Panc1 (cell line): ENCODE measurements around the gene MID1IP1. TPM values are rescaled to one million over a fixed set of nuclear protein-coding genes. Genes with fewer than 3 reads are reported as not detected.

Experiments used
- ATAC-seq: fragments of 200-7000 bp; cut with Tn5 transposase; 2 replicates; pipeline ENCODE4 v1.9.1; 2020; ENCODE audit warnings: mild to moderate bottlenecking, moderate library complexity
- BruUV-seq: library from RNA; stranded (reverse); fragments of 400-500 nt; replicated peaks from 2 replicates; lab custom pipeline; 2021; lab: Mats Ljungman, UMichigan
- CTCF ChIA-PET: fragments of 300-600 bp; sonication (Branson Sonifier 250); formaldehyde crosslinking; loops from one replicate; lab custom pipeline; 2022; ENCODE audit warnings: antibody characterized with exemption; lab: Charles Lee
- POLR2A ChIA-PET: fragments of 300-600 bp; sonication (Branson Sonifier 250); formaldehyde crosslinking; loops from one replicate; lab custom pipeline; 2022; ENCODE audit warnings: antibody characterized with exemption; lab: Charles Lee
- DNase-seq: peaks from one replicate; pipeline ENCODE4 v3.0.0-alpha.2; 2010; ENCODE audit warnings: low read depth, low spot score
- H3K27ac ChIP-seq: 2 replicates; pipeline ENCODE4 v1.5.1; 2011; ENCODE audit warnings: mild to moderate bottlenecking, low read length, inconsistent platforms
- H3K27me3 ChIP-seq: fragments of 200-500 bp; sonication (Bioruptor generic); 2 replicates; pipeline ENCODE4 v1.6.0; 2014; ENCODE audit warnings: low read length, inconsistent platforms; ENCODE audit not compliant: control insufficient read depth, insufficient read depth
- H3K36me3 ChIP-seq: fragments of 200-500 bp; sonication (Bioruptor generic); 2 replicates; pipeline ENCODE4 v1.5.1; 2014; ENCODE audit warnings: inconsistent platforms, mild to moderate bottlenecking, low read length, moderate library complexity; ENCODE audit not compliant: control insufficient read depth, insufficient read depth
- H3K4me1 ChIP-seq: 2 replicates; pipeline ENCODE4 v1.5.1; 2011; ENCODE audit warnings: inconsistent platforms, mild to moderate bottlenecking, low read length, moderate library complexity; ENCODE audit not compliant: control insufficient read depth, insufficient read depth
- H3K4me3 ChIP-seq, 2 experiments: 2 replicates each; pipeline ENCODE4 v1.5.1; 2011 to 2012; ENCODE audit warnings: low read depth in 2 of 2, low read length in 2 of 2, mild to moderate bottlenecking in 2 of 2, inconsistent platforms in 1 of 2, moderate library complexity in 1 of 2
- H3K9me3 ChIP-seq: fragments of 200-500 bp; sonication (Bioruptor generic); 2 replicates; pipeline ENCODE4 v1.5.1; 2014; ENCODE audit warnings: low read depth, mild to moderate bottlenecking, inconsistent platforms, low read length, moderate library complexity; ENCODE audit not compliant: control insufficient read depth, insufficient read depth
- POLR2AphosphoS5 ChIP-seq: IDR thresholded peaks from 2 replicates; pipeline ENCODE4 v1.6.1; 2012; ENCODE audit warnings: mild to moderate bottlenecking, low read depth, low read length, moderate library complexity
- SIN3A ChIP-seq: IDR thresholded peaks from 2 replicates; pipeline ENCODE4 v1.6.1; 2012; ENCODE audit warnings: low read depth, mild to moderate bottlenecking, low read length, moderate library complexity, borderline replicate concordance; ENCODE audit not compliant: insufficient read depth
- TCF7L2 ChIP-seq: IDR thresholded peaks from 2 replicates; pipeline ENCODE4 v1.6.1; 2011; ENCODE audit warnings: mild to moderate bottlenecking, low read depth, low read length, inconsistent platforms
- in situ Hi-C: cut with HindIII; loops from 2 replicates; pipeline ENCODE4 v1.10.0; 2016; ENCODE audit warnings: low sequenced_read_pairs, low pct_unique_long_range_greater_than_20kb
- intact Hi-C: fragments of 100-400 bp; cut with micrococcal nuclease; formaldehyde crosslinking; loops from one replicate; pipeline ENCODE4 v1.10.0; 2022; ENCODE audit not compliant: unreplicated experiment
- total RNA-seq: library from RNA; stranded (reverse); gene quantifications from one replicate; pipeline ENCODE4 v1.2.1, GENCODE V29; 2021; ENCODE audit not compliant: unreplicated experiment
- TF ChIP-seq, protein P1 (sequence below), 2 experiments: IDR thresholded peaks; 2 replicates each; pipeline ENCODE4 v1.6.1; 2011 to 2012; ENCODE audit warnings: low read depth in 2 of 2, control low read depth in 1 of 2, low read length in 1 of 2, mild to moderate bottlenecking in 1 of 2, moderate library complexity in 1 of 2; ENCODE audit not compliant: insufficient read depth in 1 of 2
- TF ChIP-seq, protein P2 (sequence below): fragments of 450-650 bp; IDR thresholded peaks from 2 replicates; pipeline ENCODE4 v1.5.1; 2017; ENCODE audit warnings: mild to moderate bottlenecking

The MID1IP1 gene
- total RNA-seq, 1 experiment from 2014 or later, result 14.0 TPM

DNA sequence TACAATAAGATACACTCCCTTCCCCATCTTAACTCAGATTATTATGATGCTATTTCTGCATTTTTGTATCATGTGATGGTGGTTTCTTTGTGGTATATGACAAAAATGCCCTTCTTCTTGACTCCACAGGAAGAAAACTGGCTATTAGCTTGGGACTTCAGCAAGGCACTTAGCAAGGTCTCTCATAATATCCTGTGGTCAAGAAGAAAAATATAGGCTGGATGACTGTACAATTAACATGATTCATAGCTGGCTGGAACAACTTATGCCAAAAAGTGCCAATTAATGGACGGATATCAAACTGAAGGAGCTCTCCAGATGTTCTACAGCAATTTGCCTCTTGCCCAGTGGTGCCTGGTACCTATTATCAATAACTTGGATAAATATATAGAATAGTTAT, 2.3 kb upstream of the MID1IP1 start:
- TF ChIP-seq, protein P1, sequence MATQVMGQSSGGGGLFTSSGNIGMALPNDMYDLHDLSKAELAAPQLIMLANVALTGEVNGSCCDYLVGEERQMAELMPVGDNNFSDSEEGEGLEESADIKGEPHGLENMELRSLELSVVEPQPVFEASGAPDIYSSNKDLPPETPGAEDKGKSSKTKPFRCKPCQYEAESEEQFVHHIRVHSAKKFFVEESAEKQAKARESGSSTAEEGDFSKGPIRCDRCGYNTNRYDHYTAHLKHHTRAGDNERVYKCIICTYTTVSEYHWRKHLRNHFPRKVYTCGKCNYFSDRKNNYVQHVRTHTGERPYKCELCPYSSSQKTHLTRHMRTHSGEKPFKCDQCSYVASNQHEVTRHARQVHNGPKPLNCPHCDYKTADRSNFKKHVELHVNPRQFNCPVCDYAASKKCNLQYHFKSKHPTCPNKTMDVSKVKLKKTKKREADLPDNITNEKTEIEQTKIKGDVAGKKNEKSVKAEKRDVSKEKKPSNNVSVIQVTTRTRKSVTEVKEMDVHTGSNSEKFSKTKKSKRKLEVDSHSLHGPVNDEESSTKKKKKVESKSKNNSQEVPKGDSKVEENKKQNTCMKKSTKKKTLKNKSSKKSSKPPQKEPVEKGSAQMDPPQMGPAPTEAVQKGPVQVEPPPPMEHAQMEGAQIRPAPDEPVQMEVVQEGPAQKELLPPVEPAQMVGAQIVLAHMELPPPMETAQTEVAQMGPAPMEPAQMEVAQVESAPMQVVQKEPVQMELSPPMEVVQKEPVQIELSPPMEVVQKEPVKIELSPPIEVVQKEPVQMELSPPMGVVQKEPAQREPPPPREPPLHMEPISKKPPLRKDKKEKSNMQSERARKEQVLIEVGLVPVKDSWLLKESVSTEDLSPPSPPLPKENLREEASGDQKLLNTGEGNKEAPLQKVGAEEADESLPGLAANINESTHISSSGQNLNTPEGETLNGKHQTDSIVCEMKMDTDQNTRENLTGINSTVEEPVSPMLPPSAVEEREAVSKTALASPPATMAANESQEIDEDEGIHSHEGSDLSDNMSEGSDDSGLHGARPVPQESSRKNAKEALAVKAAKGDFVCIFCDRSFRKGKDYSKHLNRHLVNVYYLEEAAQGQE (IDR thresholded peaks at IDR 0.05; ENCODE audit: insufficient read depth in 1 of 2, low read depth in 2 of 2, low read length in 1 of 2), result no peak
- TF ChIP-seq POLR2AphosphoS5, result no peak
- TF ChIP-seq, protein P2, sequence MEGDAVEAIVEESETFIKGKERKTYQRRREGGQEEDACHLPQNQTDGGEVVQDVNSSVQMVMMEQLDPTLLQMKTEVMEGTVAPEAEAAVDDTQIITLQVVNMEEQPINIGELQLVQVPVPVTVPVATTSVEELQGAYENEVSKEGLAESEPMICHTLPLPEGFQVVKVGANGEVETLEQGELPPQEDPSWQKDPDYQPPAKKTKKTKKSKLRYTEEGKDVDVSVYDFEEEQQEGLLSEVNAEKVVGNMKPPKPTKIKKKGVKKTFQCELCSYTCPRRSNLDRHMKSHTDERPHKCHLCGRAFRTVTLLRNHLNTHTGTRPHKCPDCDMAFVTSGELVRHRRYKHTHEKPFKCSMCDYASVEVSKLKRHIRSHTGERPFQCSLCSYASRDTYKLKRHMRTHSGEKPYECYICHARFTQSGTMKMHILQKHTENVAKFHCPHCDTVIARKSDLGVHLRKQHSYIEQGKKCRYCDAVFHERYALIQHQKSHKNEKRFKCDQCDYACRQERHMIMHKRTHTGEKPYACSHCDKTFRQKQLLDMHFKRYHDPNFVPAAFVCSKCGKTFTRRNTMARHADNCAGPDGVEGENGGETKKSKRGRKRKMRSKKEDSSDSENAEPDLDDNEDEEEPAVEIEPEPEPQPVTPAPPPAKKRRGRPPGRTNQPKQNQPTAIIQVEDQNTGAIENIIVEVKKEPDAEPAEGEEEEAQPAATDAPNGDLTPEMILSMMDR, result no peak
- no peak for TF ChIP-seq TCF7L2
- no peak for TF ChIP-seq SIN3A
- in situ Hi-C loops (no loop called here), intact Hi-C loops (no loop called here)
- no peak overlapping the region for H3K27ac ChIP-seq
- DNase-seq (no peak), ATAC-seq (no peak)
- POLR2A ChIA-PET, result no interaction called here
- BruUV-seq, result no TSS peak
- H3K4me1 ChIP-seq, result no peaks in the 10 kb centered on the region; the same call in 1 of the 2 replicates
- CTCF ChIA-PET, result no interaction called here
- no peaks in the 10 kb centered on the region for H3K36me3 ChIP-seq
- no peaks in the 10 kb centered on the region for H3K27me3 ChIP-seq
- H3K4me3 ChIP-seq, result no peak overlapping the region
- no peaks in the 10 kb centered on the region for H3K9me3 ChIP-seq

DNA sequence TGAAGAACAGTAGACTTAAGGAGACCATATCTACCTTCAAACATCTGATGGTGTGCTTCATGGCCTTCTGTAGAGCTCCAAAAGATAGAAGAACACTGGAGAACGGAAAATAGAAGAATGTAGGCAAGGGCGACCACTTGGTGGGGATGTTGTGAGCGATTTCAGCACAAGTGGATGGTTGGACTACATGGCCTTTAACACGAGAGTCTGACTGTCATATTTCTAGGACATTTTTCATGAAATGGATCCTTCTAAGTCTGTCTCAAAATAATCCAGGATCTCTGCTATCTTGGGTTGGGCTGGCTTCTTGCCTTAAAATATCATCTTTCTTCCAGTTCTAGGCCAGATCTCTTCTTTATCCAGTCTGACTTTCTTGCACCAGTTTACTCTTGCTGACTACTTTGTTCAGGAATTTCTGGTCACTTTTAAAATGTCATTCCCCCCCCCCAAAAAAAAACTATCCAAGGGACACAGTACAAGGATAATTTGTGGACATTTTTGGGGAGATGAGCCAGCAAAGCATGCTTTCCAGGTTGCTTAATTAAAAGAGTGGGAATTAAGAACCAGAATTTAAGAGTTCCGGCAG, 1.2 kb upstream of the MID1IP1 start:
- no peak overlapping the region for H3K27ac ChIP-seq
- intact Hi-C loops, result no loop called here

More for the DNA sequence above, 1.2 kb upstream of the MID1IP1 start:
- DNase-seq, result no peak
- H3K27me3 ChIP-seq, result no peaks in the 10 kb centered on the region
- CTCF ChIA-PET, result no interaction called here
- no peaks in the 10 kb centered on the region for H3K9me3 ChIP-seq
- H3K4me3 ChIP-seq, result no peak overlapping the region
- ATAC-seq, result no peak
- in situ Hi-C loops, result no loop called here
- H3K4me1 ChIP-seq, result no peaks in the 10 kb centered on the region; the same call in 1 of the 2 replicates
- no peaks in the 10 kb centered on the region for H3K36me3 ChIP-seq
- TF ChIP-seq, protein P2, result peak; percentile 18; the same call in 1 of the 2 replicates
- TF ChIP-seq TCF7L2, result no peak
- BruUV-seq, result no TSS peak
- POLR2A ChIA-PET, result no interaction called here
